ENCODE data around the gene AGAP2. TPM values are rescaled to one million over a fixed set of nuclear protein-coding genes. Genes with fewer than 3 reads are reported as not detected.
A peak's percentile ranks its signal among the peaks of the same experiment; 100 is the strongest.

The AGAP2 gene
- total and polyA plus RNA-seq, 12 donors: 0.50 to 8.1 (median 2.1) TPM

DNA sequence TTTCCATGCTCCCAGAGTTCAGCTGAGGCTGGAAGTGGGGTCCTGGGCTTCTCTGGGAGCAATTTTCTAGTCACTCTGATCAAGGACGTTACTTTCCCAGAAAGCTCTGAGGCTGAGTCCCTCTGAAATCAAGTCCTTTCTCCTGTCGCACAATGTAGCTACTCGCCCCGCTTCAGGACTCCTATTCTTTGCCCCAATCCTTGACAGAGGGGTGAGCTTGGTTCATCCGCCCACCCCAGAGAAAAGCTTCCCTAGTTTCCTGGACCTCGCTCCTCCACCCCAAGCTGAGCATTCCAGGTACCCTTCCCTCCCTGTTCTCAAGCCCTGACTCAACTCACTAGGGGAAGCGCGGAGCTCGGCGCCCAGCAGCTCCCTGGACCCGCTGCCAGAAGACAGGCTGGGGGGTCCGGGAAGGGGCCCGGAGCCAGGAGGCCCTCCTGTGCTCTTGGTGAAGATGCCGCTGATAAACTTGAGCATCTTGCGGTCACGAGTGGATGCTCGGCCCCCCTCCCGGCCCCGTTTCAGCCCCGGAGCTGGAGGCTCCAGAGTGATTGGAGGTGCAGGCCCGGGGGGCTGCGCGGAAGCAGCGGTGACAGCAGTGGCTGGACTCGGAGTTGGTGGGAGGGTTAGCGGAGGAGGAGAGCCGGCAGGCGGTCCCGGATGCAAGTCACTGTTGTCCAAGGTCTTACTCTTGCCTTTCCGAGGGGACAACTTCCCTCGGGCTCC, 1.6 kb downstream of the AGAP2 start:
- 14 to 25% (median 17%) methylated on average over 6 to 31 of the region's 31 CpGs for WGBS, 4 donors
- intact Hi-C loops (cut with DNase I): no loop called here
- no peak overlapping the region for H3K4me3 ChIP-seq

DNA sequence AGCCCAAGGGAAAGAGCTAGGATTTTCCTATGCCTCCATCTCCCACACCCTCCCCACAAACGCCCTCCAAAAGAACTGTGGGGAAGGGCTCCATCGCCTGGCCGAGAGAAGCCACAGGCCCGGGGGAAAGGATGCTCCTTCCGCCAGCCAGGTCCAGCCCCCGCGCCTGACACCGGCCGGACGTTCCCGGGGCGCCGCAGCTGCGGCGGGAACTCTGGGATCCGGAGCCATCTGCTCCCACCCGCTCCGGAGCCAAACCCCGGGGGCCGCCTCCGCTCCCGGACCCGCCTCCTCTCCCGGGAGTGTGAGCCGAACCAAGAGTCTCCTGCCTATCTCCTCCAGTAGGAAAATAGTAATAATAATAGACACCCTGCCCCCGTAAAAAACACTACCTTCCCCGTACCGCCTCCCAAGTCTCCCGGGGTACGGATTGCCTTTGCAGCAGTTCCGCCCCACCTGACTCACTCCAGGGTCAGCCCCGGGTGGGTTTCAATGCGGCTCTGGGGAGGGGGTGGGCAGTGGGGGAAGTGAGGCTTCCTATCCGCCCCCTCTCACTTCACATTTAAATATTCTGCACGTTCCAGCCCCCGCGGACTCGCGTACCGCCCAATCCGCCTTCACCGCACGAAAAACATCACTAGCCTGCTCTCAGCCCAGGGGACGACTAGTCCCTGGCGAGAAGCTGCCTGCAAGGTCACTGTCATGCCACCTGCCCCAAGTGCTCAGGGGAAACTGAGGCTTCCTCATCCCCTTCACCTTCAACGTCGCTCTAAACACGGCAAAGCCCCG, 2.4 kb downstream of the AGAP2 start:
- H3K27me3 ChIP-seq: peaks cover 47% of the 10 kb centered on the region
- no peak for DNase-seq
- intact Hi-C loops (cut with DNase I): no loop called here

More for the DNA sequence above, 1.6 kb downstream of the AGAP2 start:
- no peak overlapping the region for H3K27ac ChIP-seq
- no peaks in the 10 kb centered on the region for H3K36me3 ChIP-seq (replicated peaks in 1 of 2)
- H3K4me1 ChIP-seq (replicated peaks in 1 of 2): peaks cover 14 to 25% of the 10 kb centered on the region in 2 donors
- peaks cover 48% of the 10 kb centered on the region for H3K27me3 ChIP-seq
- no peaks in the 10 kb centered on the region for H3K9me3 ChIP-seq (replicated peaks in 1 of 3)
- no peak for TF ChIP-seq POLR2A (IDR thresholded peaks at IDR 0.05)
- TF ChIP-seq, protein P1, sequence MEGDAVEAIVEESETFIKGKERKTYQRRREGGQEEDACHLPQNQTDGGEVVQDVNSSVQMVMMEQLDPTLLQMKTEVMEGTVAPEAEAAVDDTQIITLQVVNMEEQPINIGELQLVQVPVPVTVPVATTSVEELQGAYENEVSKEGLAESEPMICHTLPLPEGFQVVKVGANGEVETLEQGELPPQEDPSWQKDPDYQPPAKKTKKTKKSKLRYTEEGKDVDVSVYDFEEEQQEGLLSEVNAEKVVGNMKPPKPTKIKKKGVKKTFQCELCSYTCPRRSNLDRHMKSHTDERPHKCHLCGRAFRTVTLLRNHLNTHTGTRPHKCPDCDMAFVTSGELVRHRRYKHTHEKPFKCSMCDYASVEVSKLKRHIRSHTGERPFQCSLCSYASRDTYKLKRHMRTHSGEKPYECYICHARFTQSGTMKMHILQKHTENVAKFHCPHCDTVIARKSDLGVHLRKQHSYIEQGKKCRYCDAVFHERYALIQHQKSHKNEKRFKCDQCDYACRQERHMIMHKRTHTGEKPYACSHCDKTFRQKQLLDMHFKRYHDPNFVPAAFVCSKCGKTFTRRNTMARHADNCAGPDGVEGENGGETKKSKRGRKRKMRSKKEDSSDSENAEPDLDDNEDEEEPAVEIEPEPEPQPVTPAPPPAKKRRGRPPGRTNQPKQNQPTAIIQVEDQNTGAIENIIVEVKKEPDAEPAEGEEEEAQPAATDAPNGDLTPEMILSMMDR (IDR thresholded peaks at IDR 0.05): no peak
- DNase-seq: no peak

DNA sequence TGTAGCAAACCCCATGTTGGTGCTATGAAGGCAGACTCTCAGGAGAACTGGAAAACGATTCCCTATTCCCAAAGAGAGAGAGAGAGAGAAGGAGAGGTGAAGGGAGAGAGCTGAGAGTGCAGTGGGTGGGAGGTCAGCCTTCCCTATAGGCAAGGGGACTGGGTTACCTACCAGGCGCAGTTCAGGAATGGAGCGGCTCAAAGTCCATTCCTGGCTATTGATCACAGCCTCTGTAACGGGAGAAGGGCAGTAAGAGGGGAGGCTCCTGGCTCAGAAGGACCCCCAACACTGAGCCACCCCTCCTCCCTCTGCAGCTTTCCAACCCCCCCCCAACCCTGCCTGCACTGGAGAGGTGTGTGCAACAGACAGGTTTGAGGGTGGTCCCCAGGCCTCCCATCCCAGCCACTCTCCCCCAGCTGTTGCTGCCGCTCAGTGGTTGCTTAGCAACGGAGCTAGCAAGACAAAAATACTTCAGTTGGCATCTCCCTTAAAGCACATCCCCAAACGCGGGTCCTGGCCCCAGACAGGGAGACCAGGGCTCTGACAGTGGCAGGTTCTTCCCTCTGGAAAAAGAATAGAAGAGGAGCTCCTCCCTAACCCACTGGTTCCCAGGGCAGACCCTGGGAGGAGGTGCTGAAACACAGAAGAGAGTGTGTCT, 3.2 kb downstream of the AGAP2 start:
- Histone ChIP-seq H3K36me3 (replicated peaks in 1 of 2) (no peaks in the 10 kb centered on the region), H3K4me3 (no peak overlapping the region), H3K27me3 (peaks cover 39% of the 10 kb centered on the region), H3K4me1 (replicated peaks in 1 of 2) (peaks cover 14 to 25% of the 10 kb centered on the region in 2 donors), H3K9me3 (replicated peaks in 1 of 3) (no peaks in the 10 kb centered on the region), H3K27ac (no peak overlapping the region)
- WGBS, 4 donors: 27 to 29% (median 28%) methylated on average over 8 of the region's 8 CpGs
- TF ChIP-seq, protein P1 (IDR thresholded peaks at IDR 0.05): no peak
- intact Hi-C loops (cut with DNase I): no loop called here
- DNase-seq: no peak

More for the DNA sequence above, 2.4 kb downstream of the AGAP2 start:
- no peaks in the 10 kb centered on the region for H3K36me3 ChIP-seq (replicated peaks in 1 of 2)
- H3K27ac ChIP-seq: no peak overlapping the region
- 7 to 29% (median 16%) methylated on average over 13 to 49 of the region's 49 CpGs for WGBS, 4 donors
- peak overlapping the region in 1 of 4 donors; percentile 12 for H3K4me3 ChIP-seq
- TF ChIP-seq POLR2A (IDR thresholded peaks at IDR 0.05): no peak
- TF ChIP-seq, protein P1 (IDR thresholded peaks at IDR 0.05): peak in 2 of 6 experiments; percentile 5 to 14
- peaks cover 14 to 25% of the 10 kb centered on the region in 2 donors for H3K4me1 ChIP-seq (replicated peaks in 1 of 2)
- H3K9me3 ChIP-seq (replicated peaks in 1 of 3): no peaks in the 10 kb centered on the region

DNA sequence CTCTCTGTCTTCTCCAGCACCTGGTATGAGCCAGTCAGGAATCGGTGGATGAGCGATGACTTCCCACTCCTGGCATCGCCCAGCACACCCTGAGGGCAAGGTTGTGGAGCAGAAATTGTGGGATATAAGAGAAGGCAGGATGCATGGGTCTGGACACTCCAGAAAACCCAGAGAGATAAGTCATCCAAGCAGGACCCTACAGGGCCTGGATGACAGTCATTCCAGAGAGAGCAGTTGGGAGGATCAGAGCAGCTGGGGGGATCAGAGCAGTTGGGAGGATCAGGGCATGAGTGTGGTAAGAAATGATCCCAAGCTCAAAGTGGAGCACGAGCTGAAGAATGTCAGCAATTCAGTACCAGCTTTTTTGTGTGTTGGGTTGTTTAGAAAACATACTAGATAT, 4.0 kb downstream of the AGAP2 start:
- peaks cover 14 to 25% of the 10 kb centered on the region in 2 donors for H3K4me1 ChIP-seq (replicated peaks in 1 of 2)
- no peak overlapping the region for H3K27ac ChIP-seq
- H3K9me3 ChIP-seq (replicated peaks in 1 of 3): no peaks in the 10 kb centered on the region
- no peak for TF ChIP-seq POLR2A (IDR thresholded peaks at IDR 0.05)
- TF ChIP-seq, protein P1 (IDR thresholded peaks at IDR 0.05): no peak
- peaks cover 37% of the 10 kb centered on the region for H3K27me3 ChIP-seq
- intact Hi-C loops (cut with DNase I): no loop called here
- H3K4me3 ChIP-seq: no peak overlapping the region
- WGBS, 4 donors: 72 to 87% (median 76%) methylated on average over 4 of the region's 4 CpGs
- no peaks in the 10 kb centered on the region for H3K36me3 ChIP-seq (replicated peaks in 1 of 2)
- DNase-seq: no peak
